Esophagus squamous epithelium (tissue), 5 donors: ENCODE data around the gene FAM78A. TPM values are rescaled to one million over a fixed set of nuclear protein-coding genes. Genes with fewer than 3 reads are reported as not detected.

ENCODE experiments used
- DNase-seq: peaks from one replicate; lab custom pipeline; 2025; lab: John Stamatoyannopoulos, UW
- H3K27ac ChIP-seq, 4 donors: fragments of 200-600 bp; sonication (generic); one replicate each; pipeline ENCODE4 v1.5.1; 2016 to 2019; ENCODE audit warnings: mild to moderate bottlenecking in 1 of 4
- H3K27me3 ChIP-seq, 4 donors: fragments of 200-600 bp; sonication (generic); 1 replicate in 3 of 4; 2 replicates in 1 of 4; pipeline versions ENCODE4 v1.5.1 to v1.6.0; 2017 to 2021; ENCODE audit warnings: antibody characterized with exemption in 1 of 4
- H3K36me3 ChIP-seq, 3 donors: fragments of 200-600 bp; sonication (generic); one replicate each; pipeline ENCODE4 v1.5.1; 2016 to 2019
- H3K4me1 ChIP-seq, 3 donors: fragments of 200-600 bp; sonication (generic); one replicate each; pipeline ENCODE4 v1.5.1; 2017 to 2019
- H3K4me3 ChIP-seq, 4 donors: fragments of 200-600 bp; sonication (generic); 1 replicate in 3 of 4; 2 replicates in 1 of 4; pipeline ENCODE4 v1.5.1; 2016 to 2019; ENCODE audit warnings: mild to moderate bottlenecking in 2 of 4, moderate library complexity in 1 of 4
- H3K9me3 ChIP-seq, 3 donors: fragments of 200-600 bp; sonication (generic); one replicate each; pipeline ENCODE4 v1.5.1; 2016 to 2019
- CTCF ChIP-seq, 6 experiments: fragments of 450-650 bp in 4 of 6; fragments of 200-600 bp in 2 of 6; sonication (generic) in 2 of 6; IDR thresholded peaks; one replicate each; pipeline ENCODE4 v1.5.1; 2016 to 2019; ENCODE audit warnings: antibody characterized with exemption in 6 of 6, mild to moderate bottlenecking in 4 of 6, moderate library complexity in 4 of 6
- POLR2A ChIP-seq, 4 donors: fragments of 450-650 bp; IDR thresholded peaks; one replicate each; pipeline ENCODE4 v1.6.1; 2017; ENCODE audit warnings: antibody characterized with exemption in 4 of 4, mild to moderate bottlenecking in 4 of 4, moderate library complexity in 3 of 4
- WGBS, 2 donors: methylation state at CpG; one replicate each; pipeline ENCODE4 v1.1.5; 2018; 5-methylcytosine and 5-hydroxymethylcytosine counted together
- intact Hi-C: fragments of 100-400 bp; cut with DNase I; formaldehyde crosslinking; loops from one replicate; pipeline ENCODE4 v1.15.0; 2022
- total RNA-seq, 4 donors: library from RNA; depleted of rRNA; stranded (reverse); fragments of >200 nt; gene quantifications; one replicate each; pipeline ENCODE4 v1.1.0, GENCODE V29; 2016
- donor health status: DM: yes; HTN: yes; CAD: no.

FAM78A gene
- total RNA-seq, 4 donors from 2014 or later, result 0.61 to 2.9 (median 2.0) TPM

- 90 to 97% methylated on average over 6 to 13 of the region's 15 CpGs for WGBS, 2 donors
- H3K36me3 ChIP-seq, result peaks cover 0 to 24% (median 0%) of the 10 kb centered on the region in 3 donors
- TF ChIP-seq CTCF (IDR thresholded peaks at IDR 0.05) (no peak), POLR2A (IDR thresholded peaks at IDR 0.05) (no peak)
- DNase-seq, result no peak
- intact Hi-C loops, result no loop called here
- H3K27me3 ChIP-seq, result no peaks in the 10 kb centered on the region
- peaks cover 4 to 35% (median 6%) of the 10 kb centered on the region in 3 donors for H3K4me1 ChIP-seq
- no peaks in the 10 kb centered on the region for H3K9me3 ChIP-seq
- H3K27ac ChIP-seq, result no peak overlapping the region
- no peak overlapping the region for H3K4me3 ChIP-seq
Observed at GRCh38 chr9:131257266-131258025, 18.9 kb downstream of the FAM78A start.

GRCh38 chr9:131255676-131256197, 20.6 kb downstream of the FAM78A start:
- peaks cover 0 to 17% (median 0%) of the 10 kb centered on the region in 3 donors for H3K36me3 ChIP-seq
- no peak for TF ChIP-seq POLR2A (IDR thresholded peaks at IDR 0.05)
- TF ChIP-seq CTCF (IDR thresholded peaks at IDR 0.05), result no peak
- DNase-seq, result no peak
- H3K4me3 ChIP-seq, result no peak overlapping the region
- peaks cover 4 to 35% (median 6%) of the 10 kb centered on the region in 3 donors for H3K4me1 ChIP-seq
- WGBS, 2 donors, result 63 to 67% methylated on average over 5 to 6 of the region's 8 CpGs
- no peaks in the 10 kb centered on the region for H3K27me3 ChIP-seq
- H3K9me3 ChIP-seq, result no peaks in the 10 kb centered on the region
- peak overlapping the region; percentile 16 to 79 (median 58) for H3K27ac ChIP-seq
- intact Hi-C loops, result no loop called here

GRCh38 chr9:131254626-131255025, 21.7 kb downstream of the FAM78A start:
- peak overlapping the region in 3 of 4 donors; percentile 16 to 79 (median 76) for H3K27ac ChIP-seq
- H3K4me1 ChIP-seq, result peaks cover 4 to 35% (median 6%) of the 10 kb centered on the region in 3 donors
- H3K36me3 ChIP-seq, result peaks cover 0 to 6% (median 0%) of the 10 kb centered on the region in 3 donors
- DNase-seq, result no peak
- H3K9me3 ChIP-seq, result no peaks in the 10 kb centered on the region
- no peaks in the 10 kb centered on the region for H3K27me3 ChIP-seq
- no peak overlapping the region for H3K4me3 ChIP-seq
- intact Hi-C loops, result no loop called here
- WGBS, 2 donors, result 83 to 92% methylated on average over 9 to 14 of the region's 14 CpGs
- TF ChIP-seq CTCF (IDR thresholded peaks at IDR 0.05) (no peak), POLR2A (IDR thresholded peaks at IDR 0.05) (no peak)

- DNase-seq, result no peak
- 67 to 75% methylated on average over 13 to 14 of the region's 14 CpGs for WGBS, 2 donors
- no peaks in the 10 kb centered on the region for H3K27me3 ChIP-seq
- no peak for TF ChIP-seq CTCF (IDR thresholded peaks at IDR 0.05)
- peak in 2 of 4 donors; percentile 15 to 30 for TF ChIP-seq POLR2A (IDR thresholded peaks at IDR 0.05)
- H3K36me3 ChIP-seq, result no peaks in the 10 kb centered on the region
- H3K4me1 ChIP-seq, result peaks cover 4 to 35% (median 6%) of the 10 kb centered on the region in 3 donors
- intact Hi-C loops, result no loop called here
- no peaks in the 10 kb centered on the region for H3K9me3 ChIP-seq
- peak overlapping the region in 3 of 4 donors; percentile 16 to 76 (median 65) for H3K27ac ChIP-seq
- H3K4me3 ChIP-seq, result no peak overlapping the region
Observed at GRCh38 chr9:131253891-131254491, 22.3 kb downstream of the FAM78A start.

- intact Hi-C loops, result no loop called here
- Histone ChIP-seq H3K27me3 (no peaks in the 10 kb centered on the region), H3K4me3 (peak overlapping the region in 3 of 4 donors; percentile 10 to 54 (median 33)), H3K36me3 (no peaks in the 10 kb centered on the region), H3K9me3 (no peaks in the 10 kb centered on the region), H3K27ac (peak overlapping the region; percentile 39 to 81 (median 64)), H3K4me1 (peaks cover 4 to 35% (median 6%) of the 10 kb centered on the region in 3 donors)
- WGBS, 2 donors, result no CpG with 5 or more reads among the region's 23 CpGs
- no peak for DNase-seq
- TF ChIP-seq CTCF (IDR thresholded peaks at IDR 0.05) (no peak), POLR2A (IDR thresholded peaks at IDR 0.05) (no peak)
Observed at GRCh38 chr9:131252120-131252519, 24.2 kb downstream of the FAM78A start.
